Subcutaneous abdominal adipose tissue (tissue), 5 donors: ENCODE data around the gene DYRK3.

Experiments
- H3K27ac ChIP-seq: one replicate; pipeline ENCODE4 v1.7.0; 2013; ENCODE audit warnings: low read depth, mild to moderate bottlenecking, inconsistent platforms, low read length, moderate library complexity
- H3K27me3 ChIP-seq, 5 donors: one replicate each; pipeline ENCODE4 v1.7.0; 2013; ENCODE audit warnings: low read length in 5 of 5, inconsistent platforms in 1 of 5; ENCODE audit not compliant: control insufficient read depth in 5 of 5, insufficient read depth in 4 of 5
- H3K36me3 ChIP-seq, 5 donors: one replicate each; pipeline ENCODE4 v1.7.0; 2013; ENCODE audit warnings: low read length in 5 of 5; ENCODE audit not compliant: control insufficient read depth in 5 of 5, insufficient read depth in 5 of 5
- H3K4me1 ChIP-seq, 5 donors: one replicate each; pipeline ENCODE4 v1.7.0; 2013; ENCODE audit warnings: low read length in 5 of 5, mild to moderate bottlenecking in 3 of 5, moderate library complexity in 1 of 5; ENCODE audit not compliant: control insufficient read depth in 5 of 5, insufficient read depth in 5 of 5
- H3K4me3 ChIP-seq, 5 donors: one replicate each; pipeline ENCODE4 v1.7.0; 2013; ENCODE audit warnings: low read length in 5 of 5, low read depth in 1 of 5
- H3K9ac ChIP-seq, 5 donors: one replicate each; pipeline ENCODE4 v1.7.0; 2013; ENCODE audit warnings: low read length in 5 of 5, mild to moderate bottlenecking in 4 of 5, moderate library complexity in 3 of 5
- H3K9me3 ChIP-seq, 5 donors: one replicate each; pipeline ENCODE4 v1.7.0; 2013; ENCODE audit warnings: low read length in 5 of 5; ENCODE audit not compliant: control insufficient read depth in 5 of 5
- donor health status: healthy.
- donor health status: healthy.
- donor health status: healthy.
- donor health status: healthy.
- donor health status: healthy.

The DYRK3 gene

DNA sequence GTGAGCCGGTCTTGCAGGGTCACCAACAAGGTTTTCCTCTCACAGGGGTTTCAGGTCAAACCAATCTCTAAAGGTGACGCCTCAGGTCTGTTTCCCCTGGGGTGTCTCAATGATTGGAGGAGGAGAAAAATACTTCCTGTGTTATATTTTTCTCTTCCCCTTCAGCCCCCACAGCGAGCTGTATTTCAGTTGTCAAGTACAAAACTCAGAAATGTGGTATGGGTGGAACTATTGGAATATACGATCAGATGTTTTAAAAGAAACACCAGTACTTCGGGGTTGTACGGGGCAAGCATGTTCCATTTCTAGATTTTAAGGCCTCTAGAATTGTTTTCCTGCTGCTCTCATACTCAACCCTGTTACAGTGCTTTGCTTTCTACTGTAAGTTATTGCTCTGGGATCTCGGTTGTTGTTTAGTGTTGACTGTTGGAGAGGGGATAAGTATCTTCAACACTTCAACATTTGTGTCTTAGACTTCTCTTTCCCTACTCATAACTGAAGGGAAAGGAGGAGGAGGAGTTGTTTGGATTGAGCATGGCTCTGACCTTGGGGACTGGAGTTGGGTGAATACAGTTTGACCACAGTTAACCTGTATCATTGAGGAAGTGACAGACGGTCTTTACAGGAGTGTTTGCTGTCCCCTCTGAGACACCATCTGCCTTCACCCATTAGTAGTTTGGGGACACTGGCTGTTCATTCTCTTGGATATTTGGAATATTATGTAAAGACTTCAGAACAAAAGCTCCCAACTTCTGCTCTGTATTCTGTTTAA lies 51.3 kb downstream of the DYRK3 start:
- Histone ChIP-seq H3K27me3 (no peaks in the 10 kb centered on the region), H3K36me3 (no peaks in the 10 kb centered on the region), H3K9ac (peak overlapping the region; percentile 65 to 96 (median 92)), H3K4me3 (peak overlapping the region; percentile 81 to 94 (median 85)), H3K4me1 (peaks cover 15 to 64% (median 51%) of the 10 kb centered on the region in 5 donors), H3K9me3 (no peaks in the 10 kb centered on the region), H3K27ac (peak overlapping the region; percentile 95)

DNA sequence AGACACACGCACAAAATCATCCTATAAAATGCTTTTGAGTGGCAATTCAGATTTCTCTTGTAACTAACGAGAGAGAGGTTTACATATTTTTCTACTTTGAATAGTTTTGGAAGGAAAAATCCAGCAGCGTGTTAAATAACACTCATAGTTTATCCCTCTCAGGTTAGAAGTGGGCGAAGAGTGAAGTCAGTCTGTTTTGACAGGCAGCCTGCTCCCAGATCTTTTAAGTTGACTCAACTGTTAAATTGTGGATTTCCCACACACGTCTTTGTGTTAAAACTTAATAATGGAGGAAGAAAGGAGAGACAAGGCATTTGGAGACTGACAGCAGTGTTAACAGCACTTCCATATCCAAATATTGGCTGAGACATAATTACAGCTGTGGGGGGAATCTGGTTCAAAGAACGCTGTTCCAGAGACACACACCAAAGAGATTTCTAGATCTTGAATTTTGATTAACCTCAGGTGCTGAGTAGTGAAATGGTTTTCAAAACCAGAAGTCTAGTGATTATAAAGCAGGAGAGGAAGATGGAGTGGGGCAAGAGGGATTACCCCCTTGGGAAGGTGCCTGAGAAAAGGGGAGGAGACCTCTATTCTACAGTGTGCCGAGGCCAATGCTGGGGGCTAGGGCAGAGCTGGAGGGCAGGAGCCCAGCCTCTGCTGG lies 52.0 kb downstream of the DYRK3 start:
- peak overlapping the region in 4 of 5 donors; percentile 81 to 94 (median 88) for H3K4me3 ChIP-seq

DNA sequence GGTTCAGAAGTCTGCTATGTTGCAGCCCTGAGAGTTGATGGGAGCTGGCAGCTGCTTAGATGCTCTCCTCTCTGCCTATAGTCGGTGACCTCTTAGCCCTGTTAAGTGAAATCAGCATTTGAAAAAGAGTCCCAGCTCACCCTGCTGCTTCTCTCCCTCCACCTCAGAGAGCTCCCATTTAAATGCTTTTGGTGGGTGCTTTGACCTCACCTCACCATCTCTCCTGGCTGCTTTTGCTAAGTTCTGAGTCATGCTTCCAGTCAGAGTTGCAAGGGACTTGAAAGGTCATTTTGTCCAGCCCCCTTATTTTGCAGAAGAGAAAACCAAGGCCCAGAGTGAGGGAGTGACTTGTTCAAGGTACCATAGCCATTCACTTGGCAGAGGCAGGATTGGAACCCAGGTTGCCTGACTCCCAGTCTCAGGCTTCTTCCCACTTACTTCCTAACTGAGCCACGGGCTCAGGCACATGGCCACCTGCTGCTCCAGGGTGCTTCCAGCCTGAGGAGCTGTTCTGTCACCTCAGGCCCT lies 52.6 kb downstream of the DYRK3 start:
- H3K9ac ChIP-seq, result no peak overlapping the region
- no peak overlapping the region for H3K27ac ChIP-seq
- peak overlapping the region in 2 of 5 donors; percentile 18 to 30 for H3K4me3 ChIP-seq

More for the DNA sequence above, 52.0 kb downstream of the DYRK3 start:
- H3K36me3 ChIP-seq, result no peaks in the 10 kb centered on the region
- H3K9me3 ChIP-seq, result no peaks in the 10 kb centered on the region
- no peaks in the 10 kb centered on the region for H3K27me3 ChIP-seq
- H3K4me1 ChIP-seq, result peaks cover 17 to 69% (median 58%) of the 10 kb centered on the region in 5 donors
- peak overlapping the region in 2 of 5 donors; percentile 10 to 93 for H3K9ac ChIP-seq
- H3K27ac ChIP-seq, result peak overlapping the region; percentile 95

DNA sequence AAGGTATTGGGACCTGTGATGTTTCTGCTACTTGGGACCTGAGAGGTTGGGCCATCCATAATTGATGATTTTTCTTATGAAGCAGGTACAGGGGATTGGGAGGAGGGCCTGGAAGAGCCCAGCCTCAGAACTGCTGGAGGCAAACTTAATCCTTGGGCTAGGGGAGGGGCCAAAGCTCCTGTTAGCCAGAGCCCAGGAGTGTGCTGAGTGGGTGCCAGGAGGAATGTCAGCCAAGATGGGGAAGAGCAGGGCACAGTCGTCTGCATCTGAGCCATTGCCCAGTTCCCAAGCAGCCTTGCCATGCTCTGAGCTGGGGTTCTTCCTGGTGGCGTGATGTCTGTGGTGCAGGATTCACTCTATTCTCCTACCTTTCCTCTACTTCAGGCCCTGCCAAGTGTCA lies 55.2 kb downstream of the DYRK3 start:
- peaks cover 0 to 2% (median 0%) of the 10 kb centered on the region in 5 donors for H3K36me3 ChIP-seq
- no peak overlapping the region for H3K9ac ChIP-seq
- peaks cover 34 to 86% (median 75%) of the 10 kb centered on the region in 5 donors for H3K4me1 ChIP-seq
- H3K27ac ChIP-seq, result peak overlapping the region; percentile 17
- H3K9me3 ChIP-seq, result no peaks in the 10 kb centered on the region
- H3K4me3 ChIP-seq, result no peak overlapping the region
- no peaks in the 10 kb centered on the region for H3K27me3 ChIP-seq

More for the DNA sequence above, 52.6 kb downstream of the DYRK3 start:
- H3K9me3 ChIP-seq, result no peaks in the 10 kb centered on the region
- peaks cover 20 to 75% (median 64%) of the 10 kb centered on the region in 5 donors for H3K4me1 ChIP-seq
- no peaks in the 10 kb centered on the region for H3K27me3 ChIP-seq
- H3K36me3 ChIP-seq, result no peaks in the 10 kb centered on the region

DNA sequence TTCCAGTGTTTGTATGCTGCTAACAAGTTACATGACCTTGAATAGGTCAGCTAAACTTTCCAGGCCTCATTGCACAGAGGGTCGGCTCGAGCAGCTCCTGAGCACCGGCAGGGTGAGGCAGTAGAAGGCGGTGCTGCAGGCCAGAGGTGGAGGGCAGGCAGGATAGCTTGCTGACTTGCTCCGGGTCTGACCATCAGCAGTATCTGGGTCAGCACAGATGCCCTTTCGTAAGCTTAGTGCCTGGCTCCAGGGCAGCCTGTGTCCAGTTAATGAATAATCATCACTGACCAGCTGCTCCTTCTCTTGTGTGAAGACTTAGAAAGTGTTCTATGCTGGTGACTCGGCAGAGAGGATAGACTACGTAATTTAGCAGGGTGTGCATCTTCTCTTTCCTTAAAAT lies 56.3 kb downstream of the DYRK3 start:
- Histone ChIP-seq H3K9ac (no peak overlapping the region), H3K9me3 (no peaks in the 10 kb centered on the region), H3K36me3 (peaks cover 0 to 8% (median 0%) of the 10 kb centered on the region in 5 donors), H3K4me1 (peaks cover 34 to 83% (median 72%) of the 10 kb centered on the region in 5 donors), H3K27me3 (no peaks in the 10 kb centered on the region), H3K27ac (no peak overlapping the region), H3K4me3 (no peak overlapping the region)

DNA sequence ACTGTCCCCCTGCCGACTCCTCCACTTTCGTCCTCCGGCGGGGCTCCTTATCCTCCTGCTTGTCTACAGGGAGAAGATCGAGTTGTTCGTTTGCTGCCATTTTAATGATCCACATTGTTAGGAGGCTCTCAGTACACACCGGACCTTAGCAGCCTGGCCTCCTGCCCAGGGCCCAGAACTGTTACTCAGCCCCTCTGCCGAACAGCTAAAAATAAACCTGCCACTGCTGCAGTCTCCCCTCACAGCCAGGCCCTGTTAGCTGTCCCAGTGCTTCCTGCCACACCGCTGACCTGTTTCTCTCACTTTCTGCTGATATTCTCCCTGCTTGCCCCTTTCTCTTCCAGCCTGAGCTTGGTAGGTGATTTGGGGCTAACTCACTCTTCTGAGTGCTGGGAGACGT lies 57.7 kb downstream of the DYRK3 start:
- peak overlapping the region in 1 of 5 donors; percentile 45 for H3K9ac ChIP-seq
- no peaks in the 10 kb centered on the region for H3K27me3 ChIP-seq
- H3K4me1 ChIP-seq, result peaks cover 34 to 75% (median 60%) of the 10 kb centered on the region in 5 donors
- peak overlapping the region in 3 of 5 donors; percentile 3 to 30 (median 19) for H3K4me3 ChIP-seq
- H3K27ac ChIP-seq, result peak overlapping the region; percentile 64
- H3K9me3 ChIP-seq, result no peaks in the 10 kb centered on the region
- H3K36me3 ChIP-seq, result peaks cover 0 to 8% (median 3%) of the 10 kb centered on the region in 5 donors

DNA sequence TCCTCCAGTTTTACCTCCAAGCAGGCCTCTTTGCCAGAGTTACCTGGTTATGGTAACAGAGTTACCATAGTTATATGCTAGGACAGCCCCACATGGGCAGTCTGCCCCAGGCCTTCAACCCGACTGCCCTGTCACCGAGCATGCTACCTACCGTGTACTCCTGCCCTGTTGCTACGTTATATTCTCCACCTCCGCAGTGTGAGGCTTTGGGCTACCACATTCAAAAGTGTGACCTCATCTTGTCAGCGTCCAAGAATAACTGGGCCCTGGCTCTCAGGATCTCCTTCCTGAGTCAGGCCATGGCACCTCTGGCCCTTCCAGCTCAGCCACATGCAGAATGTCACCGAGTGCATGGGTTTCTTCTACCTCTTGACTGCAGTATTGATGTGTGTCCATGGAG lies 58.3 kb downstream of the DYRK3 start:
- H3K27ac ChIP-seq, result peak overlapping the region; percentile 64
- no peaks in the 10 kb centered on the region for H3K27me3 ChIP-seq
- peaks cover 0 to 8% (median 5%) of the 10 kb centered on the region in 5 donors for H3K36me3 ChIP-seq
- H3K4me3 ChIP-seq, result peak overlapping the region in 1 of 5 donors; percentile 3
- H3K9ac ChIP-seq, result peak overlapping the region in 1 of 5 donors; percentile 45
- H3K9me3 ChIP-seq, result no peaks in the 10 kb centered on the region
- H3K4me1 ChIP-seq, result peaks cover 32 to 71% (median 57%) of the 10 kb centered on the region in 5 donors

DNA sequence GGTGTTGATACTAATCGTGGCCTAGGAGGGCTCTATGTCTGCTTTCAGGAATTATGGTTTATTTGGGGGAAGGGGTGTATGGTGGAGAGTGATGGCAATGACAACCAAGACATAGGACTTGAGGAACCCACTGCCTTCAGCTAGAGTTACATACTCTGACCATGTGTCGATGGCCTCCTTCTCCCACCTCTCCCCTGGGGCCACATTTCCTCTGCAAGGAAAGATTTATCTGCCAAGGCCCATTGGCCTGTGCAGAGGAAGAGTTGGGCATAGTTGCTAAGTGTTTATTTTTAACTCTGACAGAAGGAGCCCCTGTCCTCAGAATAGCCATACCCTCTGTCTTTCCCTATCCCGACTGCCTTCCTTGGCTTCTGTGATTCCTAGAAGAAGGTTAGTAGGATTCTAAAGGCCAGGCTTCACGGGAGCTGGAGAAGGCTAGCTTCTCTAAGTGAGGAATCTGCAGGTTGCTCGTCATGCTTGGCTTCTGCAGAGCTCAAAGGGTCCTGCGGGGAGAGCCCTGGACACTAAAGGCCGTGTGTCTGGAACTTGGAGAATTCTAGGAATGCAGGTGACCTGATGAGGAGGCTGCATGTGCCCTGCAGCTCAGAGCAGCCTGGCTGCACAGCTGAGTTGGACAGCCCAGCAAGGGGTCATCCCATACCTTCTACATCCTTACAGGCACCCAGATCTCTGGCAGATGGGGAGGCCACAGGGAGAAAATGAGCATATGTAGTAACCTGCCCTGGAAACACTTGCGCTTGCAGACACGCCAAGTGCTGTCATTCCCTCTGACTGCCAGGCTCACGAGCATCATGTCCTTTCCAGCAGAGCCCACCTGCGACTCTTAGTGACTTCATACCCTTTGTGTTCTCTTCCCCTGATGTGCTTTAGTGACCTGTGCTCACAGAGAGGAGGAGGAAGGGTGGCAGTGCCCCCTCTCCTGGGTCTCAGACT lies 59.1 kb downstream of the DYRK3 start:
- Histone ChIP-seq H3K36me3 (peaks cover 0 to 8% (median 5%) of the 10 kb centered on the region in 5 donors), H3K9ac (no peak overlapping the region), H3K9me3 (no peaks in the 10 kb centered on the region), H3K27me3 (no peaks in the 10 kb centered on the region), H3K4me1 (peaks cover 33 to 73% (median 59%) of the 10 kb centered on the region in 5 donors), H3K4me3 (no peak overlapping the region), H3K27ac (peak overlapping the region; percentile 64)

DNA sequence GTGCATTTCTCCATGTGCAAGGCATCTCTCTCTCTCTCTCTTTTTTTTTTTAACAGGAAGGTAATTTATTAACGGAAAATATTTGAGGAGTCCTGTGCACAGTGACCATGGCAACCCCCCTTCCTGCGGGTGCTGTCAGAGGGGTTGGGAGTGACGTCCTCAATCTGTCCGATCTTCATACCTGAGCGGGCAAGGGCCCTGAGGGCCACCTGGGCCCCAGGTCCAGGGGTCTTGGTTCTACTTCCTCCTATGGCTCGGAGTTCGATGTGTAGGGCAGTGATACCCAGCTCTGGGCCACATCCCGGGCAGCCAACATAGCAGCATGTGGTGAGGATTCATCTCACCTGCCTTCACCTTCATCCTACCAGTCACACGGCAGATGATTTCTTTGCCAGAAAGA lies 60.4 kb downstream of the DYRK3 start:
- H3K9me3 ChIP-seq, result no peaks in the 10 kb centered on the region
- H3K4me1 ChIP-seq, result peaks cover 33 to 75% (median 60%) of the 10 kb centered on the region in 5 donors
- H3K27me3 ChIP-seq, result no peaks in the 10 kb centered on the region
- no peak overlapping the region for H3K4me3 ChIP-seq
- no peak overlapping the region for H3K27ac ChIP-seq
- H3K9ac ChIP-seq, result no peak overlapping the region
- peaks cover 0 to 8% (median 5%) of the 10 kb centered on the region in 5 donors for H3K36me3 ChIP-seq
